Measurements from ENCODE around the gene FBXO21. TPM values are rescaled to one million over a fixed set of nuclear protein-coding genes. Genes with fewer than 3 reads are reported as not detected.
"Not testable (repeated sequence)": the region's sequence is repeated elsewhere in the genome, so short reads cannot be mapped to it uniquely, and the experiment has no call there.

The FBXO21 gene
- total RNA-seq, 1 donor from 2014 or later: 69.3 TPM

DNA sequence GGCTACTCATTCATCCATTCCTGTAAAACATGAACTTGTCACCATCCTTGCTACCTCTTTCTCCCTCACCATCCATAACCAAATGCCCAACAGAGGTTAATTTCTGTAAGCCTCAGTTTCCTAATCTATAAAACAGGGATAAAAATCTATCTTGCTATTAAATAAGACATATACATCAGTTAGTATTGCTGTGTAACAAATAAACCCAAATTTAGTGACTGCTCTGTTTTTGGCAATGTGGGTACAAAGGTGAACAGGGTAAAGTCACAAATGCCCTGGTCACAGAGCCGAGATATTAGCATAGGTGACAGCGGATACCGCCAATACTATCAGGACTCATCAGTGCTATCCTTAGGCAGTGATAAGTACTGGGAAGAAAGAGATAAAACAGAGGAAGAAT, 3.6 kb upstream of the FBXO21 start:
- Mint-ChIP-seq H3K9me3 (no peaks in the 10 kb centered on the region), H3K4me1 (peaks cover 8% of the 10 kb centered on the region), H3K27me3 (ENCODE audit: insufficient read depth, low read depth) (peaks cover 10% of the 10 kb centered on the region), H3K27ac (no peak overlapping the region), H3K4me3 (no peak overlapping the region), H3K36me3 (peaks cover 3% of the 10 kb centered on the region)
- Histone ChIP-seq H3K4me2 (no peak overlapping the region), H3K4me1 (peaks cover under 1% of the 10 kb centered on the region), H3K9me3 (ENCODE audit: low read depth) (no peaks in the 10 kb centered on the region), H3K36me3 (no peaks in the 10 kb centered on the region), H4K20me1 (ENCODE audit: low read depth) (peaks cover 9% of the 10 kb centered on the region), H3K27me3 (peaks cover 7% of the 10 kb centered on the region), H2AFZ (replicated peaks) (no peak overlapping the region), H3F3A (ENCODE audit: low read depth) (peaks cover 8% of the 10 kb centered on the region), H3K4me3 (no peak overlapping the region), H3K27ac (no peak overlapping the region), H3K79me2 (ENCODE audit: low read depth) (peaks cover 10% of the 10 kb centered on the region), H3K9ac (no peak overlapping the region)
- TF ChIP-seq EZH2 (IDR thresholded peaks at IDR 0.05) (no peak), CTCF (IDR thresholded peaks at IDR 0.05) (no peak), EZH2phosphoT487 (IDR thresholded peaks at IDR 0.05) (no peak)
- no peak for DNase-seq (ENCODE audit: low spot score)

DNA sequence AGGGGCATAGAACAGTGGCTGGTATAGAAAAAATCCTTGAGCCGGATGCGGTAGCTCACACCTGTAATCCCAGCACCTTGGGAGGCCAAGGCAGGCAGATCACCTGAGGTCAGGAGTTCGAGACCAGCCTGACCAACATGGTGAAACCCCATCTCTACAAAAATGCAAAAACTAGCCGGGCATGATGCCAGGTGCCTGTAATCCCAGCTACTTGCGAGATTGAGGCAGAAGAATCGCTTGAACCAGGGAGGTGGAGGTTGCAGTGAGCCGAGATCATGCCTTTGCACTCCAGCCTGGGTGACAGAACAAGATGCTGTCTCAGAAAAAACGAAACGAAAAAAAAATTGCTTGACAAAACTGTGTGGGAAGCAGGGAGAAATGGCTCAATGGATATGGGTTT, 2.3 kb upstream of the FBXO21 start:
- peaks cover 14% of the 10 kb centered on the region for H3K4me1 Mint-ChIP-seq
- DNase-seq (ENCODE audit: low spot score); H3K27me3 ChIP-seq; H3K27ac ChIP-seq; H2AFZ ChIP-seq (replicated peaks); H3K36me3 Mint-ChIP-seq; H3K4me3 Mint-ChIP-seq; H3K9me3 ChIP-seq (ENCODE audit: low read depth); H3K4me1 ChIP-seq; H3F3A ChIP-seq (ENCODE audit: low read depth); H3K9ac ChIP-seq; H3K27ac Mint-ChIP-seq; H3K4me2 ChIP-seq; H3K36me3 ChIP-seq; H3K27me3 Mint-ChIP-seq (ENCODE audit: insufficient read depth, low read depth); H3K9me3 Mint-ChIP-seq; H3K4me3 ChIP-seq: not testable (repeated sequence)
- peaks cover 20% of the 10 kb centered on the region for H4K20me1 ChIP-seq (ENCODE audit: low read depth)
- peaks cover 23% of the 10 kb centered on the region for H3K79me2 ChIP-seq (ENCODE audit: low read depth)

- H2AFZ ChIP-seq (replicated peaks): peak overlapping the region; percentile 73
- Mint-ChIP-seq H3K36me3 (peaks cover 8% of the 10 kb centered on the region), H3K27ac (no peak overlapping the region), H3K4me1 (peaks cover 16% of the 10 kb centered on the region), H3K9me3 (no peaks in the 10 kb centered on the region), H3K4me3 (peak overlapping the region; percentile 1), H3K27me3 (ENCODE audit: insufficient read depth, low read depth) (peaks cover 10% of the 10 kb centered on the region)
- H3K4me1 ChIP-seq: peaks cover 8% of the 10 kb centered on the region
- no peak for DNase-seq (ENCODE audit: low spot score)
- no peaks in the 10 kb centered on the region for H3K36me3 ChIP-seq
- H3F3A ChIP-seq (ENCODE audit: low read depth): peaks cover 8% of the 10 kb centered on the region
- H3K4me2 ChIP-seq: no peak overlapping the region
- H3K9ac ChIP-seq: no peak overlapping the region
- peaks cover 7% of the 10 kb centered on the region for H3K27me3 ChIP-seq
- H3K9me3 ChIP-seq (ENCODE audit: low read depth): no peaks in the 10 kb centered on the region
- no peak overlapping the region for H3K4me3 ChIP-seq
- H4K20me1 ChIP-seq (ENCODE audit: low read depth): peaks cover 23% of the 10 kb centered on the region
- H3K79me2 ChIP-seq (ENCODE audit: low read depth): peaks cover 28% of the 10 kb centered on the region
- no peak for TF ChIP-seq EZH2 (IDR thresholded peaks at IDR 0.05)
- TF ChIP-seq EZH2phosphoT487 (IDR thresholded peaks at IDR 0.05): no peak
- no peak for TF ChIP-seq CTCF (IDR thresholded peaks at IDR 0.05)
- H3K27ac ChIP-seq: no peak overlapping the region
Observed at GRCh38 chr12:117192057-117192456, 1.8 kb upstream of the FBXO21 start.

DNA sequence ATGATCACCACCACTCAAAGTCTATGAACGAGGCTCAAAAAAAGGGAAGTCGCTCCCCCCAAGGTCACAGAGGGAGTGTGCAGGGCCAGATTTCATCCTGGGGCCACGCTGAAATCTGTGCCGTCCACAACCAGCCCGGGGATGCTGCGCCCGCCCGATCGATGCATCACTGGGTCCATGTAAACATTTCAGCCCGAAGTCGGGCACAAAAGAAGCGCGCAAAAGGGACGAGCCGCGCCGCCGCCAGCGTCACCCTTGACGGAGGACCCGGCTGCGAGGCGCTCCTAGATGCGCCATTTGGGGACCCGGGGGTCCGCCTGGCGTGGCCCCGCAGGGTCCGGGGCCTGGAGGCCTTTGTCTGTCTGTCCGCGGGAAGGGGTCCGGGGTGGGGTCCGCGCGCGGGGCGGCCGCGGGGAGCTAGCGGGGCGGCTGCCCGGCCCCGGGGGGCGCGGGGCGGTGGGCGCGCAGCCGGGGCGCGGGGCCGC, 503 bp downstream of the FBXO21 start:
- peaks cover 16% of the 10 kb centered on the region for H3K4me1 Mint-ChIP-seq
- Histone ChIP-seq H3K9me3 (ENCODE audit: low read depth) (no peaks in the 10 kb centered on the region), H3K4me3 (peak overlapping the region; percentile 79), H3K27me3 (peaks cover 7% of the 10 kb centered on the region), H3K27ac (no peak overlapping the region), H4K20me1 (ENCODE audit: low read depth) (peaks cover 30% of the 10 kb centered on the region), H3K9ac (peak overlapping the region; percentile 77), H3K36me3 (peaks cover 6% of the 10 kb centered on the region), H3K4me1 (peaks cover 8% of the 10 kb centered on the region), H2AFZ (replicated peaks) (peak overlapping the region; percentile 3), H3F3A (ENCODE audit: low read depth) (peaks cover 8% of the 10 kb centered on the region), H3K79me2 (ENCODE audit: low read depth) (peaks cover 49% of the 10 kb centered on the region), H3K4me2 (peak overlapping the region; percentile 94)
- no peak for TF ChIP-seq CTCF (IDR thresholded peaks at IDR 0.05)
- TF ChIP-seq EZH2 (IDR thresholded peaks at IDR 0.05): no peak
- TF ChIP-seq EZH2phosphoT487 (IDR thresholded peaks at IDR 0.05): no peak
- DNase-seq (ENCODE audit: low spot score): peak; percentile 65
- no peaks in the 10 kb centered on the region for H3K9me3 Mint-ChIP-seq
- H3K27me3 Mint-ChIP-seq (ENCODE audit: insufficient read depth, low read depth): peaks cover 6% of the 10 kb centered on the region
- H3K36me3 Mint-ChIP-seq: peaks cover 23% of the 10 kb centered on the region
- H3K27ac Mint-ChIP-seq: peak overlapping the region; percentile 18
- peak overlapping the region; percentile 95 for H3K4me3 Mint-ChIP-seq

All from neural progenitor cell (in vitro differentiated cells).